Ishikawa (cell line): ENCODE results near the gene WDR59.

ENCODE experiments used
- CEBPB ChIP-seq: IDR thresholded peaks from 2 replicates; pipeline ENCODE4 v1.6.1; 2012
- CREB1 ChIP-seq: IDR thresholded peaks from 2 replicates; pipeline ENCODE4 v1.6.1; 2012; ENCODE audit warnings: low read depth
- EGR1 ChIP-seq: IDR thresholded peaks from 2 replicates; pipeline ENCODE4 v1.6.1; 2012
- EP300 ChIP-seq: IDR thresholded peaks from 2 replicates; pipeline ENCODE4 v1.6.1; 2012; ENCODE audit warnings: borderline replicate concordance
- FOXM1 ChIP-seq: IDR thresholded peaks from 2 replicates; pipeline ENCODE4 v1.6.1; 2012; ENCODE audit warnings: low read depth, borderline replicate concordance
- MAX ChIP-seq: IDR thresholded peaks from 2 replicates; pipeline ENCODE4 v1.6.1; 2012
- NFIC ChIP-seq: IDR thresholded peaks from 2 replicates; pipeline ENCODE4 v1.6.1; 2012
- RAD21 ChIP-seq: IDR thresholded peaks from 2 replicates; pipeline ENCODE4 v1.6.1; 2012; ENCODE audit warnings: low read depth
- REST ChIP-seq: IDR thresholded peaks from 2 replicates; pipeline ENCODE4 v1.6.1; 2012; ENCODE audit warnings: low read depth, mild to moderate bottlenecking
- TAF1 ChIP-seq: IDR thresholded peaks from 2 replicates; pipeline ENCODE4 v1.6.1; 2012; ENCODE audit warnings: low read depth, mild to moderate bottlenecking
- TCF12 ChIP-seq: IDR thresholded peaks from 2 replicates; pipeline ENCODE4 v1.6.1; 2012; ENCODE audit warnings: low read depth
- TEAD4 ChIP-seq: IDR thresholded peaks from 2 replicates; pipeline ENCODE4 v1.6.1; 2012
- USF1 ChIP-seq: IDR thresholded peaks from 2 replicates; pipeline ENCODE4 v1.6.1; 2012
- YY1 ChIP-seq: IDR thresholded peaks from 2 replicates; pipeline ENCODE4 v1.6.1; 2012; ENCODE audit warnings: low read depth
- ZBTB7A ChIP-seq: IDR thresholded peaks from 2 replicates; pipeline ENCODE4 v1.6.1; 2012; ENCODE audit warnings: low read depth

Gene WDR59

GRCh38 chr16:74995986-74996385 lies 11.1 kb upstream of the WDR59 start:
- no peak for TF ChIP-seq EP300

- TF ChIP-seq USF1 (no peak), TAF1 (no peak), FOXM1 (no peak), NFIC (no peak), CREB1 (no peak), CEBPB (no peak), YY1 (no peak), TCF12 (no peak), EGR1 (no peak), RAD21 (no peak), ZBTB7A (no peak), EP300 (no peak), TEAD4 (no peak), MAX (no peak), REST (no peak)
These were observed 6.9 kb upstream of the WDR59 start for GRCh38 chr16:74991593-74992403.

- TF ChIP-seq EP300 (no peak), USF1 (no peak), REST (no peak), ZBTB7A (no peak), CREB1 (no peak), TCF12 (no peak), RAD21 (no peak), FOXM1 (no peak), NFIC (no peak), YY1 (no peak), CEBPB (no peak), MAX (no peak), TAF1 (no peak), EGR1 (no peak), TEAD4 (no peak)
These were observed 6.3 kb upstream of the WDR59 start for GRCh38 chr16:74991268-74991592.

- no peak for TF ChIP-seq RAD21
These were observed 5.9 kb upstream of the WDR59 start for GRCh38 chr16:74990832-74991231.

- TF ChIP-seq NFIC (no peak), ZBTB7A (no peak), TCF12 (no peak), REST (no peak), TAF1 (no peak), MAX (no peak), RAD21 (no peak), CREB1 (no peak), TEAD4 (no peak), CEBPB (no peak), EGR1 (no peak), YY1 (no peak), USF1 (no peak), EP300 (no peak), FOXM1 (no peak)
These were observed 2.2 kb upstream of the WDR59 start for GRCh38 chr16:74987027-74987681.
